H1 (cell line): ENCODE measurements around the gene TWIST2. TPM values are rescaled to one million over a fixed set of nuclear protein-coding genes. Genes with fewer than 3 reads are reported as not detected.

Experiments used
- CTCF ChIA-PET: fragments of 300-600 bp; sonication (Branson Sonifier 250); formaldehyde crosslinking; loops from one replicate; lab custom pipeline; 2021; ENCODE audit not compliant: partially characterized antibody; lab: Charles Lee
- POLR2A ChIA-PET: fragments of 300-600 bp; sonication (Branson Sonifier 250); formaldehyde crosslinking; loops from one replicate; lab custom pipeline; 2021; ENCODE audit warnings: inconsistent platforms; ENCODE audit not compliant: partially characterized antibody; lab: Charles Lee
- DNase-seq, 2 experiments: peaks; one replicate each; pipeline versions ENCODE4 v3.0.0 to v3.0.0-alpha.2; 2010 to 2022; ENCODE audit warnings: low spot score in 2 of 2, low read depth in 1 of 2, mixed read lengths in 1 of 2
- FAIRE-seq: peaks from 2 replicates; lab custom pipeline; 2011; peaks lifted over from hg19 to GRCh38; lab: Jason Lieb, UNC
- H2AFZ ChIP-seq: 2 replicates; pipeline ENCODE4 v1.8.1; 2012; ENCODE audit warnings: low read length, inconsistent platforms
- H2AK5ac ChIP-seq: 2 replicates; pipeline ENCODE4 v1.6.1; 2013; ENCODE audit warnings: low read depth, low read length
- H2BK120ac ChIP-seq: replicated peaks from 2 replicates; pipeline ENCODE3; 2013; ENCODE audit warnings: low read depth, low read length, inconsistent platforms
- H2BK12ac ChIP-seq: 2 replicates; pipeline ENCODE4 v1.6.1; 2013; ENCODE audit warnings: low read depth, low read length
- H2BK15ac ChIP-seq: 2 replicates; pipeline ENCODE4 v1.6.1; 2013; ENCODE audit warnings: low read length
- H2BK20ac ChIP-seq: 2 replicates; pipeline ENCODE4 v1.6.1; 2013; ENCODE audit warnings: low read length
- H2BK5ac ChIP-seq: 2 replicates; pipeline ENCODE4 v1.6.1; 2013; ENCODE audit warnings: low read depth, low read length
- H3K14ac ChIP-seq: 2 replicates; pipeline ENCODE4 v1.6.1; 2013; ENCODE audit warnings: inconsistent platforms; ENCODE audit not compliant: insufficient read length
- H3K18ac ChIP-seq: 2 replicates; pipeline ENCODE4 v1.6.1; 2013; ENCODE audit warnings: low read length; ENCODE audit errors: extremely low read depth
- H3K23ac ChIP-seq: 2 replicates; pipeline ENCODE4 v1.6.1; 2013; ENCODE audit warnings: inconsistent platforms; ENCODE audit not compliant: insufficient read length
- H3K23me2 ChIP-seq: 2 replicates; pipeline ENCODE4 v1.6.1; 2013; ENCODE audit warnings: low read depth, low read length
- H3K27ac ChIP-seq: 2 replicates; pipeline ENCODE4 v1.6.1; 2011; ENCODE audit warnings: low read depth, low read length, inconsistent platforms
- H3K27me3 ChIP-seq, 4 experiments: replicated peaks in 1 of 4; 1 replicate in 1 of 4; 2 replicates in 3 of 4; pipeline versions ENCODE4 v1.6.1 to v1.8.1; 2011 to 2013; ENCODE audit warnings: low read length in 3 of 4, mild to moderate bottlenecking in 3 of 4, inconsistent platforms in 2 of 4, mixed read lengths in 2 of 4, moderate library complexity in 1 of 4; ENCODE audit not compliant: control insufficient read depth in 3 of 4, insufficient read depth in 3 of 4; ENCODE audit errors: extremely low read depth in 1 of 4
- H3K36me3 ChIP-seq, 4 experiments: 2 replicates each; pipeline versions ENCODE4 v1.6.1 to v1.8.1; 2011 to 2013; ENCODE audit warnings: mild to moderate bottlenecking in 4 of 4, low read length in 3 of 4, moderate library complexity in 2 of 4, control low read depth in 1 of 4, inconsistent platforms in 1 of 4; ENCODE audit not compliant: insufficient read depth in 4 of 4, control insufficient read depth in 2 of 4
- H3K4ac ChIP-seq: replicated peaks from 2 replicates; pipeline ENCODE3; 2013; ENCODE audit warnings: low read length, low read depth, mixed read lengths, inconsistent platforms; ENCODE audit not compliant: insufficient read length
- H3K4me1 ChIP-seq, 4 experiments: replicated peaks in 1 of 4; 1 replicate in 1 of 4; 2 replicates in 3 of 4; pipeline versions ENCODE4 v1.6.1 to v1.8.1; 2011 to 2013; ENCODE audit warnings: low read length in 3 of 4, inconsistent platforms in 2 of 4, mixed read lengths in 1 of 4; ENCODE audit not compliant: insufficient read depth in 4 of 4, control insufficient read depth in 3 of 4
- H3K4me2 ChIP-seq, 2 experiments: 2 replicates each; pipeline versions ENCODE4 v1.6.1 to v1.8.1; 2011 to 2013; ENCODE audit warnings: low read depth in 2 of 2, low read length in 2 of 2, control low read depth in 1 of 2, inconsistent platforms in 1 of 2, mild to moderate bottlenecking in 1 of 2; ENCODE audit not compliant: insufficient read depth in 1 of 2
- H3K4me3 ChIP-seq, 4 experiments: fragments of 200-600, 300-600 bp in 1 of 4; sonication (generic), shearing (Covaris generic), sonication (Bioruptor Twin) in 1 of 4; 2 replicates each; pipeline versions ENCODE4 v1.5.1 to v1.8.1; 2011 to 2016; ENCODE audit warnings: low read length in 4 of 4, low read depth in 3 of 4, control low read depth in 2 of 4, inconsistent platforms in 2 of 4, mild to moderate bottlenecking in 2 of 4, mixed read lengths in 1 of 4, moderate library complexity in 1 of 4; ENCODE audit not compliant: insufficient read depth in 2 of 4; ENCODE audit errors: extremely low read depth in 1 of 4
- H3K56ac ChIP-seq: replicated peaks from 2 replicates; pipeline ENCODE3; 2013; ENCODE audit warnings: low read depth, mild to moderate bottlenecking, mixed read lengths, low read length, inconsistent platforms; ENCODE audit not compliant: insufficient read length
- H3K79me1 ChIP-seq: 2 replicates; pipeline ENCODE4 v1.6.1; 2013; ENCODE audit warnings: low read depth, low read length, control low read depth
- H3K79me2 ChIP-seq, 2 experiments: 2 replicates each; pipeline versions ENCODE4 v1.6.1 to v1.8.1; 2012 to 2013; ENCODE audit warnings: low read length in 2 of 2, mild to moderate bottlenecking in 2 of 2, inconsistent platforms in 1 of 2; ENCODE audit not compliant: insufficient read depth in 2 of 2, control insufficient read depth in 1 of 2
- H3K9ac ChIP-seq, 4 experiments: replicated peaks in 1 of 4; 1 replicate in 1 of 4; 2 replicates in 3 of 4; pipeline versions ENCODE4 v1.6.1 to v1.8.1; 2011 to 2013; ENCODE audit warnings: low read depth in 3 of 4, low read length in 3 of 4, control low read depth in 2 of 4, mild to moderate bottlenecking in 2 of 4, moderate library complexity in 2 of 4, inconsistent platforms in 1 of 4; ENCODE audit errors: extremely low read depth in 1 of 4
- H3K9me3 ChIP-seq, 2 experiments: 2 replicates each; pipeline versions ENCODE4 v1.6.1 to v1.8.1; 2012 to 2013; ENCODE audit warnings: mild to moderate bottlenecking in 2 of 2, moderate library complexity in 2 of 2, control low read depth in 1 of 2, inconsistent platforms in 1 of 2, low read depth in 1 of 2, low read length in 1 of 2, mixed read lengths in 1 of 2; ENCODE audit not compliant: insufficient read depth in 2 of 2
- H4K20me1 ChIP-seq, 2 experiments: replicated peaks in 1 of 2; 2 replicates each; pipeline versions ENCODE3 to v1.8.1; 2011 to 2013; ENCODE audit warnings: inconsistent platforms in 2 of 2, low read length in 2 of 2, mild to moderate bottlenecking in 1 of 2; ENCODE audit not compliant: insufficient read depth in 2 of 2, control insufficient read depth in 1 of 2
- H4K5ac ChIP-seq: 2 replicates; pipeline ENCODE4 v1.6.1; 2013; ENCODE audit warnings: low read length, low read depth, mixed read lengths, inconsistent platforms; ENCODE audit not compliant: insufficient read length
- H4K8ac ChIP-seq: 2 replicates; pipeline ENCODE4 v1.8.0; 2013; ENCODE audit warnings: mild to moderate bottlenecking, moderate library complexity, low read length, inconsistent platforms; ENCODE audit not compliant: insufficient read depth; ENCODE audit errors: extremely low read depth
- H4K91ac ChIP-seq: replicated peaks from 2 replicates; pipeline ENCODE3; 2013; ENCODE audit warnings: low read length, mixed read lengths, inconsistent platforms; ENCODE audit not compliant: insufficient read length
- TCF12 ChIP-seq: IDR thresholded peaks from 2 replicates; pipeline ENCODE4 v1.6.1; 2011; ENCODE audit warnings: low read depth, mild to moderate bottlenecking, low read length
- WGBS, 2 experiments: shearing (Covaris generic) in 1 of 2; methylation state at CpG; one replicate each; pipeline versions ENCODE4 v1.1.6 to v1.1.7; 2013 to 2015; ENCODE audit warnings: low lambda C conversion rate in 2 of 2, mixed read lengths in 2 of 2, inconsistent platforms in 1 of 2, low coverage in 1 of 2, missing lambda C conversion rate in 1 of 2; ENCODE audit not compliant: insufficient replicate concordance in 2 of 2, insufficient coverage in 1 of 2, insufficient read length in 1 of 2; ENCODE audit errors: extremely low coverage in 1 of 2, missing lambda C conversion rate in 1 of 2; 5-methylcytosine and 5-hydroxymethylcytosine counted together
- polyA plus RNA-seq, 7 experiments: library from polyadenylated mRNA; depleted of rRNA in 3 of 7; stranded (reverse) in 5 of 7; unstranded in 2 of 7; fragments of >200 nt in 5 of 7; fragments of 200-250 nt in 2 of 7; gene quantifications; 1 replicate in 5 of 7; 2 replicates in 1 of 7; 4 replicates in 1 of 7; pipeline versions ENCODE4 v1.2.1 to v1.2.3, GENCODE V29; 2011 to 2013; ENCODE audit warnings: missing spikeins in 2 of 7, mixed read lengths in 2 of 7
- total RNA-seq: library from RNA; stranded (reverse); fragmentation: NEBNext Ultra II Directional; extraction: Animal tissue kit (Norgen Biotek cat#: 25700); gene quantifications from 2 replicates; pipeline ENCODE4 v1.2.1, GENCODE V29; 2021
- TF ChIP-seq, protein P1 (sequence below): IDR thresholded peaks from 2 replicates; pipeline ENCODE4 v1.6.1; 2012; ENCODE audit warnings: inconsistent platforms

The TWIST2 gene
- total and polyA plus RNA-seq, 2 of the 8 experiments (the other 6 are each of a cell fraction or from before 2014, with no cell fraction given): 2.6 to 4.3 TPM

DNA sequence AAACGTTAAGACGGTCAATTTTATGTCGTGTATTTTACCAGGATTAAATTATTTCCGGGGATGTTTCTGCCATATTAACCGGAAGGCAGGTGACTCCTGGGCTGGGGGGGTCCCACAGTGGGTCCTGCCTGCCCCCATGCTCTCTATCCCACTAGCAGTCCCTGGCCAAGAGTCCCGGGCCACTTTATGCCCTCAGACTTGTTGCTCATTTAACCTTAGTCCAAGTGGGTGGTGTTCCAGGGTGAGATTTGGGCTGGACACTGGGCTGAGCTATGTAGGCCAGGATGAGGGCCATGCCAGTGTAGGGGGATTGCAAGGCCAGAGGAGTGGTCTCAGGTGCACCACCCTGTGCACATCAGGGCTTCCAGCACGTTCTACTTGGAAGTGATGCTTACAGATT lies 24.1 kb downstream of the TWIST2 start:
- Histone ChIP-seq H3K4me1 (no peaks in the 10 kb centered on the region), H2BK5ac (no peak overlapping the region), H3K9ac (no peak overlapping the region), H3K56ac (no peak overlapping the region), H4K20me1 (peaks cover 0 to 1% of the 10 kb centered on the region in 2 experiments), H3K23ac (no peak overlapping the region), H3K79me1 (no peaks in the 10 kb centered on the region), H4K91ac (no peak overlapping the region), H3K4me2 (no peak overlapping the region), H3K14ac (no peak overlapping the region), H4K8ac (no peak overlapping the region), H3K36me3 (no peaks in the 10 kb centered on the region), H2AK5ac (no peak overlapping the region), H3K4ac (no peak overlapping the region), H2BK15ac (no peak overlapping the region), H2BK12ac (no peak overlapping the region), H2BK20ac (no peak overlapping the region), H3K4me3 (no peak overlapping the region), H2AFZ (no peak overlapping the region), H3K27me3 (no peaks in the 10 kb centered on the region), H4K5ac (no peak overlapping the region), H3K79me2 (no peaks in the 10 kb centered on the region), H3K27ac (no peak overlapping the region), H2BK120ac (no peak overlapping the region), H3K23me2 (peaks cover 5% of the 10 kb centered on the region; the same call in 1 of the 2 replicates), H3K18ac (no peak overlapping the region), H3K9me3 (no peaks in the 10 kb centered on the region)
- DNase-seq: no peak
- no peak for TF ChIP-seq TCF12
- TF ChIP-seq, protein P1, sequence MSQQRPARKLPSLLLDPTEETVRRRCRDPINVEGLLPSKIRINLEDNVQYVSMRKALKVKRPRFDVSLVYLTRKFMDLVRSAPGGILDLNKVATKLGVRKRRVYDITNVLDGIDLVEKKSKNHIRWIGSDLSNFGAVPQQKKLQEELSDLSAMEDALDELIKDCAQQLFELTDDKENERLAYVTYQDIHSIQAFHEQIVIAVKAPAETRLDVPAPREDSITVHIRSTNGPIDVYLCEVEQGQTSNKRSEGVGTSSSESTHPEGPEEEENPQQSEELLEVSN: no peak
- ChIA-PET POLR2A (no interaction called here), CTCF (no interaction called here)
- FAIRE-seq: no peak
- 90% methylated on average over 7 of the region's 7 CpGs; no CpG with 5 or more reads in 1 of the 2 experiments for WGBS, 2 experiments
